T-helper 2 cell treated with Interferon-gamma antibody and Interleukin-4, amounts not matched to agents 5 μg/mL and 100 μg/mL, for 36 hours (primary cell): ENCODE measurements around the gene ADAMTS8.
"Not testable (repeated sequence)": the region's sequence is repeated elsewhere in the genome, so short reads cannot be mapped to it uniquely, and the experiment has no call there.

Source experiments
- DNase-seq: peaks from one replicate; pipeline ENCODE4 v3.0.0; 2021; ENCODE audit warnings: low spot score
- H3K27ac Mint-ChIP-seq: one replicate; pipeline ENCODE4 v1.8.0; 2021; ENCODE audit warnings: mild to moderate bottlenecking, mixed read lengths
- H3K27me3 Mint-ChIP-seq: one replicate; pipeline ENCODE4 v1.8.0; 2021; ENCODE audit warnings: low read depth, mixed read lengths
- H3K36me3 Mint-ChIP-seq: one replicate; pipeline ENCODE4 v1.8.0; 2021; ENCODE audit warnings: low read depth, mixed read lengths
- H3K4me1 Mint-ChIP-seq: one replicate; pipeline ENCODE4 v1.8.0; 2021; ENCODE audit warnings: low read depth, mixed read lengths
- H3K4me3 Mint-ChIP-seq: one replicate; pipeline ENCODE4 v1.8.0; 2022; ENCODE audit warnings: mild to moderate bottlenecking, moderate library complexity, mixed read lengths
- H3K9me3 Mint-ChIP-seq: one replicate; pipeline ENCODE4 v1.8.0; 2021; ENCODE audit warnings: mixed read lengths

ADAMTS8 gene

DNA sequence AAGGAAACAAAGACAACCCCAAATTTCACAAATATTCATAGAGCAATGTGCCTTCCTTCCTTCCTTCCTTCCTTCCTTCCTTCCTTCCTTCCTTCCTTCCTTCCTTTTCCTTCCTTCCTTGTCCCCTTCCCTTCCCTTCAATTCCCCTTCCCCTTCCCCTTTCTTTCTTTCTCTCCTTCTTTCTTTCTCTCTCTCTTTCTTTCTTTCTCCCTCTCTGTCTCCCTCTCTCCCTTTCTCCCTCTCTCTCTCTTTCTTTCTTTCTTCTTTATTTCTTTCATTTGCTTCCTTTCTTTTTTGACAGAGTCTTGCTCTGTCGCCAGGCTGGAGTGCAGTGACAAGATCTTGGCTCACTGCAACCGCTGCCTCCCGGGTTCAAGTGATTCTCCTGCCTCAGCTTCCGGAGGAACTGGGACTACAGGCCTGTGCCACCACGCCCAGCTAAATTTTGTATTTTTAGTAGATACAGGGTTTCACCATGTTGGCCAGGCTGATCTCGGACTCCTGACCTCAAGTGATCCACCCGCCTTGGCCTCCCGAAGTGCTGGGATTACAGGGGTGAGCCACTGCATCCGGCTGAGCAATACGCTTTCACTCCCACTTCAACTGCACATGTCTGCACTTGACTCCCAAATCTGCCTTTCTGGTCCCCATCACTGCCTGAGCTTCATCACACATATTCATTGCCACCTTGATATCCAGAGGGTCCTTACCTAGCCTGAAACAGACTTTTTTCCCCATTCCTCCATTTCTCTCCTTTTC lies 10.2 kb upstream of the ADAMTS8 start:
- not testable (repeated sequence) for H3K36me3 Mint-ChIP-seq, H3K9me3 Mint-ChIP-seq, DNase-seq, H3K27me3 Mint-ChIP-seq
- Mint-ChIP-seq H3K4me1 (peaks cover 29% of the 10 kb centered on the region), H3K4me3 (peak overlapping the region; percentile 54), H3K27ac (peak overlapping the region; percentile 66)

- DNase-seq: no peak
- Mint-ChIP-seq H3K4me1 (peaks cover 29% of the 10 kb centered on the region), H3K27ac (no peak overlapping the region), H3K4me3 (no peak overlapping the region), H3K27me3 (peaks cover 9% of the 10 kb centered on the region), H3K36me3 (peaks cover 5% of the 10 kb centered on the region), H3K9me3 (peaks cover 6% of the 10 kb centered on the region)
Measured at GRCh38 chr11:130437848-130438247, 9.4 kb upstream of the ADAMTS8 start.

- H3K27ac Mint-ChIP-seq: no peak overlapping the region
- H3K27me3 Mint-ChIP-seq: peaks cover 12% of the 10 kb centered on the region
- peaks cover 5% of the 10 kb centered on the region for H3K36me3 Mint-ChIP-seq
- H3K4me3 Mint-ChIP-seq: no peak overlapping the region
- no peak for DNase-seq
- H3K9me3 Mint-ChIP-seq: no peaks in the 10 kb centered on the region
- peaks cover 30% of the 10 kb centered on the region for H3K4me1 Mint-ChIP-seq
Measured at GRCh38 chr11:130436171-130436570, 7.8 kb upstream of the ADAMTS8 start.

DNA sequence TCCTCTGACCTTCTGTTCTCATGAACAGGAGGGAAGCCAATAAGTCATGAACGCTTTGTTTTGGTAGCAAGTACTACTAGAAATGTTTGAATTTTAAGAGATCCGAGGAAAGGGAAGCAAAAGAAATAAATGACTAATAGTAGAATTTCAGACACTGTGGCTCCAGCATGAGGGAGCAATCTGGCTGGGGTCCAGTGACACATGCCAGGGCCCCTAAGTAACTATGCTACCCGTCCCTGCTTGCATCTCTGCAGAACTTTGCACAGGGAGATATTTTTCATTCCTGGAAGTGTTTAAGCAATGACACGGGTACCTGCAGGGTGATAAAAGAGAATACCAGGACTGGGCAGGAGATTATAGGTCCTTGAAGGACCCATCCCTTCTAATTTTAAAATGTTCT lies 7.3 kb upstream of the ADAMTS8 start:
- Mint-ChIP-seq H3K4me1 (peaks cover 30% of the 10 kb centered on the region), H3K27ac (no peak overlapping the region), H3K4me3 (no peak overlapping the region), H3K9me3 (no peaks in the 10 kb centered on the region), H3K36me3 (peaks cover 5% of the 10 kb centered on the region), H3K27me3 (peaks cover 15% of the 10 kb centered on the region)
- DNase-seq: no peak

DNA sequence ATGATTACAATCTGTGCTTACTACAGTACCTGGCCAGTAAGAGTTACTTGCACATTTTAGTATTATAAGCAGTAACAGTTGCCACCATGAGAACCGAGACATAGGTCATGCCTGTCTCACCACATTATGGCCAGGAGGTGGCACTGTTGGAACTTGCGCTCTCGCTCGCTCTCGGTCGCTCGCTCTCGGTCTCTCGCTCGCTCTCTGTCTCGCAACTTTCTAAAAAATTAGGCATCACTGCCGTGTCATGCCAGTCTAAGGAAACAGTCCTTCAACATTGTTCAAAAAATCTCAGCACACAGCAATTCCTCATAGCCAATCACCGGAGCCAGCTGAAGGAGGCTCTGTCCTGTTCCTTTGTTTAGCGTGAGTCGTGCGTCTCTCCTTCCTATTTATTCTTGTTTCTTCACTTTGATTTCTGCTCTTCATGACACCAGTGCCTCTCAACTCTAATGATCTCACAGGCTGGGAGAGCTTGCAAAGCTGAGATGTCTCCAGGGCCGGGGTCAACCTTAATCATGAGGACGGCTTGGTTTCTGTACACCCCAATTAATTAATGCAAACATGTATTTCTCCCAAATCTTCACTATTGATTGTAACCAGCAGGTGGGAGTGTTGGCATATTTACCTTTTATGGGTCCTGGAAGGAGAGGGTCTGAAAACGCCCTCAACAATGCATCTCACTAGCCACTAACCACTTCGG lies 6.3 kb upstream of the ADAMTS8 start:
- H3K27me3 Mint-ChIP-seq: peaks cover 25% of the 10 kb centered on the region
- peaks cover 30% of the 10 kb centered on the region for H3K4me1 Mint-ChIP-seq
- H3K36me3 Mint-ChIP-seq: peaks cover 5% of the 10 kb centered on the region
- DNase-seq: peak; percentile 63
- no peak overlapping the region for H3K27ac Mint-ChIP-seq
- H3K9me3 Mint-ChIP-seq: no peaks in the 10 kb centered on the region
- H3K4me3 Mint-ChIP-seq: no peak overlapping the region

DNA sequence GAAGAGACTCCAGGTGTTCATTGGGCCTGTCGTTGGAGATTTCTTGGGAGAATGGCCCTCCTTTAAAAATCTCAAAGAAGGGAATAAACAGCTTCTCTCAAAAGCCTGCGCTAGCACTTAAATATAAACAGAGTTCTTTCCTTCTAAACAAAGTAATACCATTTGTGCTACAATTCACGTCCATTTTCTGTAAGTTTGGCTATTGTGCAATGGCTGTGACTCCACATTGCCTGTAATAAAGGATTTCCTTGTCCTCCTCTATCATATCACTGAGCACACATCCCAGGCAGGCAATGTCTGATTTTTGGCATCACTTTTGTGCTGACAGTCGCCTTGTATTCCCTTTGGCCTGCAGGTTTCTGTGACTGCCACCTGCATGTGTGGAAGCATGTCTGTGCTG lies 4.9 kb upstream of the ADAMTS8 start:
- peaks cover 21% of the 10 kb centered on the region for H3K4me1 Mint-ChIP-seq
- H3K27ac Mint-ChIP-seq: no peak overlapping the region
- H3K4me3 Mint-ChIP-seq: no peak overlapping the region
- DNase-seq: no peak
- no peaks in the 10 kb centered on the region for H3K9me3 Mint-ChIP-seq
- H3K36me3 Mint-ChIP-seq: no peaks in the 10 kb centered on the region
- H3K27me3 Mint-ChIP-seq: peaks cover 37% of the 10 kb centered on the region

DNA sequence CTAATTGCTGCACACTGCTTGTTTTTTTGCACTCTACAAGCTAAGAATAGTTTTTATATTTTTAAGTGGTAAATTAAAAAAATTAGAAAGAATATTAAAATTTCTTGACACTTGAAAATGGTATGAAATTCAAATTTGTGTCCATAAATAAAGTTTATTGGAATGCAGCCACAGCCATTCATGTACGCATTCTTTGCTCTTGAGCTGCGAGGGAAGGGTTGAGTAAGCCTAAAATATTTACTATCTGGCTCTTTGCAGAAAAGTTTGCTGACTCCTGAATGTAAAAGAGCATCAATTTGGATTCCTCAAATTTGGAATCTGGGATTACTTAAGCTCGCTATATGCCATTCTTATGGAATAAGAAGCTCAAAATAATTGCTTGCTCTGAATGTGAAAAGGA lies 3.4 kb upstream of the ADAMTS8 start:
- Mint-ChIP-seq H3K27ac (no peak overlapping the region), H3K27me3 (peaks cover 44% of the 10 kb centered on the region)

GRCh38 chr11:130431331-130431773 lies 2.9 kb upstream of the ADAMTS8 start:
- H3K4me3 Mint-ChIP-seq: no peak overlapping the region
- no peak overlapping the region for H3K27ac Mint-ChIP-seq
- peaks cover 9% of the 10 kb centered on the region for H3K4me1 Mint-ChIP-seq
- no peaks in the 10 kb centered on the region for H3K36me3 Mint-ChIP-seq
- no peaks in the 10 kb centered on the region for H3K9me3 Mint-ChIP-seq
- peaks cover 48% of the 10 kb centered on the region for H3K27me3 Mint-ChIP-seq
- DNase-seq: peak; percentile 54

More for the DNA sequence above, 3.4 kb upstream of the ADAMTS8 start:
- Mint-ChIP-seq H3K36me3 (no peaks in the 10 kb centered on the region), H3K9me3 (no peaks in the 10 kb centered on the region), H3K4me3 (no peak overlapping the region), H3K4me1 (peaks cover 13% of the 10 kb centered on the region)
- DNase-seq: no peak

DNA sequence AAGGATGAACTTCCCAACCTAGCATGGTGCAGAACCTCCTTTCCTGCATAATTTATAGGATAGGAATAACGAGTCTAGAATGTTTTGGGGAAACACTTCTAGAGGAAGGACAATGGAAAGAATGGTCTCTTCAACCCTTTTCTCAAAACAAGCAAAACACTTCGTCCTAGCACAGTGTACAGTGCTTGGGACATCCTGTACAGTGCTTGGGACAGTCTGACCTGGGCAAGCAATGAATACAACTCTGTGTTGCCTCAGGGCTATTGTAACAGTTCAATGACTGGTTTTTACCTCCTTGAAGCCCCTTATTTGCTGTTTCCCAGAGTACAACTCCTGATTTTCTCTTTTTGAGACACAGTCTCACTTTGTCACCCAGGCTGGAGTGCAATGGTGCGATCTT lies 1.6 kb upstream of the ADAMTS8 start:
- H3K36me3 Mint-ChIP-seq: no peaks in the 10 kb centered on the region
- no peak overlapping the region for H3K27ac Mint-ChIP-seq
- H3K9me3 Mint-ChIP-seq: no peaks in the 10 kb centered on the region
- H3K4me1 Mint-ChIP-seq: peaks cover 4% of the 10 kb centered on the region
- no peak for DNase-seq
- H3K27me3 Mint-ChIP-seq: peaks cover 53% of the 10 kb centered on the region
- H3K4me3 Mint-ChIP-seq: no peak overlapping the region

DNA sequence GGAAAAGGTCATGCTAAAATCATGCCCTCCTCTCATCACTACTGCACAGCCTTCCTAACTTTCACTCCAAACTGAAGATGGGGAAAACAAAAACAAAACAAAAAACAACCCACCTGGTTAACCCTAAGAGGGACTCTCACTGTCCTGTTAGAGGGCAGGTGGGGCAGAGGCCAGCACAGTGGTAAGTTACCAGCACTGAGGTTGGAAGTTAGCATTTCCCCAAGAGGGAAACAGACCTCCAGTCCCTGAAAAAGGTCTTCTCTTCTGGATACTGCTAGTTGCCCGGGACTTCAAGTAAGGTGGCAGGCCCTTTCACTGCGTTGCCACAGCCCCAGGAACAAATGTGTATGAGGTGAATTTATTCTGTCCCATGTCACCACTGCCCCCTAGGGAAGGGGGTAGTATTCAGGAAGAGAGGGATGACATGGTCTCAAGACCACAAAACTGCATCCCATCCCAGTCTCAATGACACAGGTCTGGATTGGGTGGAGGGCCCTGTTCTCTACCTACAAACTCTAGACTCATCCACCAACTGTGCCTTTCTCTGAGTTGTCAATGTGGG lies 792 bp upstream of the ADAMTS8 start:
- Mint-ChIP-seq H3K4me1 (peaks cover 4% of the 10 kb centered on the region), H3K27me3 (peaks cover 58% of the 10 kb centered on the region), H3K36me3 (no peaks in the 10 kb centered on the region), H3K27ac (no peak overlapping the region), H3K9me3 (no peaks in the 10 kb centered on the region), H3K4me3 (peak overlapping the region; percentile 65)
- no peak for DNase-seq

GRCh38 chr11:130427581-130428315 lies 661 bp downstream of the ADAMTS8 start:
- H3K4me1 Mint-ChIP-seq: peaks cover 4% of the 10 kb centered on the region
- no peak overlapping the region for H3K27ac Mint-ChIP-seq
- no peak for DNase-seq
- peaks cover 57% of the 10 kb centered on the region for H3K27me3 Mint-ChIP-seq
- no peaks in the 10 kb centered on the region for H3K9me3 Mint-ChIP-seq
- no peaks in the 10 kb centered on the region for H3K36me3 Mint-ChIP-seq
- no peak overlapping the region for H3K4me3 Mint-ChIP-seq

DNA sequence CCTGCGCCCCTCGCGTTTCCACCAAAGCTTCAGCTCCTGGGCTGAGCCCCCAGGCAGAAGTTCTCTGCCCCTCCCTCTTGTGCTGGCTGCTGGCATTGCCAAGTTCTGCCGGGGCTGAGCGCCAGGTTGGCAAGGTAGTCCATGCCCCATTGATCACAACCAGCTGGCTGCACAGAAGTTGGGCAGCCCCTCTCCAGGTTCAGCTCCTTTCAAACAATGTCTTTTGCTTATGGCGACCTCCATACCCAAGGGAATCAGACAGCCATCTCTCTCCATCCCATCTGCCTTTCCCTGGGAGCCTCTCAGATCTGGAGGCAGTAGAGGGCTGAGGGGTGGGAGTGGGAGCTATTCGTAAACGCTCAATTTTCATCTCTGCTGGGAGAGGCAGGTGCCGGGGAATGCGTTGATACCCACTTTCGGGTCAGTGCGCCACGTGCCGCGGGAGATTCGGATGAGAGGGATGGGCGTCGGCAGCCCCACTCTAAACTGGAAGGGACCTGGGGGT lies 1.5 kb downstream of the ADAMTS8 start:
- no peak for DNase-seq
- Mint-ChIP-seq H3K36me3 (no peaks in the 10 kb centered on the region), H3K4me3 (no peak overlapping the region), H3K27ac (no peak overlapping the region), H3K27me3 (peaks cover 57% of the 10 kb centered on the region), H3K4me1 (peaks cover 4% of the 10 kb centered on the region), H3K9me3 (no peaks in the 10 kb centered on the region)

DNA sequence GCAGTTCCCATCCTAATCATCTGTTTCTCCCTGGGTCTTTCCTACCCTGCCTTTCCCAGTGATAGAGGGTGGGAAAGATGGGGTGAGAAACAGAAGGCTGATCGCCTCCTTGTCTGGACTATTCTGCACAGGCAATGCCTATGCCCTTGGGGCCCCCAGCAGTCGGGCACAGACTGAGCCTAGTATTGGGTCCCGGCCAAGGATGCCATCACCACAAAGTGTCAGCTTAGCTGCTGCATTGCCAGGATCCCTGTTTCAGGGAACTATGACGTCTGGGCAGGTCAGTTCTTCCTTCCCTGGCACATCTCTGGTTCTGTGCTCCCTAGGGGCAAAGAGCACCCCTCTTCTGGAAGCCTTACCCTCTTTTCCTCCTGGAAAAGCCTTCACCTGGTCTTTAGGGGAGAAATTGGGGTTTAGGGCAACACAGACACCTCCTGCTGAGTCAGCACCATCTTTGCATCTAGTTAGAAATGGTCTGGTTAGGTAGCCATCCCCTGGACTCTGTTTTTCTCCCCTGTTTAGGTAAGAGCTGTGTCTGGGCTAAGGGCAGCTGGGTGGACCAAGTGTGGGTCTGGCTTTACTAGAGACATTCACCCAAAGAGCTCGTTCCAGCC lies 2.1 kb downstream of the ADAMTS8 start:
- Mint-ChIP-seq H3K27ac (no peak overlapping the region), H3K9me3 (no peaks in the 10 kb centered on the region), H3K4me3 (no peak overlapping the region), H3K36me3 (no peaks in the 10 kb centered on the region), H3K27me3 (peaks cover 56% of the 10 kb centered on the region), H3K4me1 (peaks cover 4% of the 10 kb centered on the region)
- DNase-seq: no peak
